Lower lobe of right lung (tissue), 2 donors: Measurements from ENCODE around the gene CCDC188. TPM values are rescaled to one million over a fixed set of nuclear protein-coding genes. Genes with fewer than 3 reads are reported as not detected.

ENCODE experiments used
- ATAC-seq, 2 donors: fragments of 200-7000 bp; cut with Tn5 transposase; one replicate each; pipeline ENCODE4 v1.9.1; 2020 to 2022; ENCODE audit warnings: mild to moderate bottlenecking in 2 of 2, moderate library complexity in 2 of 2
- DNase-seq: peaks from one replicate; pipeline ENCODE4 v3.0.0-alpha.2; 2020
- H3K27ac ChIP-seq: fragments of 200-600 bp; one replicate; pipeline ENCODE4 v1.8.0; 2022
- H3K27me3 ChIP-seq: fragments of 200-600 bp; one replicate; pipeline ENCODE4 v1.8.0; 2022; ENCODE audit warnings: low read depth
- H3K36me3 ChIP-seq: fragments of 200-600 bp; one replicate; pipeline ENCODE4 v1.8.0; 2022; ENCODE audit warnings: mild to moderate bottlenecking
- H3K4me1 ChIP-seq: fragments of 200-600 bp; one replicate; pipeline ENCODE4 v1.8.0; 2022
- H3K4me3 ChIP-seq: fragments of 200-600 bp; one replicate; pipeline ENCODE4 v1.8.0; 2022; ENCODE audit warnings: mild to moderate bottlenecking
- H3K9me3 ChIP-seq: fragments of 200-600 bp; one replicate; pipeline ENCODE4 v1.8.0; 2022
- intact Hi-C: fragments of 100-400 bp; cut with DNase I; formaldehyde crosslinking; loops from one replicate; pipeline ENCODE4 v1.11.0; 2022
- total RNA-seq: library from RNA; stranded (reverse); fragmentation: NEBNext Ultra II Directional; extraction: Animal tissue kit (Norgen Biotek cat#: 25700); gene quantifications from one replicate; pipeline ENCODE4 v1.2.1, GENCODE V29; 2021
- TF ChIP-seq, protein P1 (sequence below): fragments of 200-600 bp; IDR thresholded peaks from one replicate; pipeline ENCODE4 v1.8.0; 2022; ENCODE audit warnings: antibody characterized with exemption, mild to moderate bottlenecking
- donor health status: DM: no; HTN: yes; CAD: no; lungs with severe emphysema.

Gene CCDC188
- total RNA-seq, 1 donor from 2014 or later, result 0.77 TPM

DNA sequence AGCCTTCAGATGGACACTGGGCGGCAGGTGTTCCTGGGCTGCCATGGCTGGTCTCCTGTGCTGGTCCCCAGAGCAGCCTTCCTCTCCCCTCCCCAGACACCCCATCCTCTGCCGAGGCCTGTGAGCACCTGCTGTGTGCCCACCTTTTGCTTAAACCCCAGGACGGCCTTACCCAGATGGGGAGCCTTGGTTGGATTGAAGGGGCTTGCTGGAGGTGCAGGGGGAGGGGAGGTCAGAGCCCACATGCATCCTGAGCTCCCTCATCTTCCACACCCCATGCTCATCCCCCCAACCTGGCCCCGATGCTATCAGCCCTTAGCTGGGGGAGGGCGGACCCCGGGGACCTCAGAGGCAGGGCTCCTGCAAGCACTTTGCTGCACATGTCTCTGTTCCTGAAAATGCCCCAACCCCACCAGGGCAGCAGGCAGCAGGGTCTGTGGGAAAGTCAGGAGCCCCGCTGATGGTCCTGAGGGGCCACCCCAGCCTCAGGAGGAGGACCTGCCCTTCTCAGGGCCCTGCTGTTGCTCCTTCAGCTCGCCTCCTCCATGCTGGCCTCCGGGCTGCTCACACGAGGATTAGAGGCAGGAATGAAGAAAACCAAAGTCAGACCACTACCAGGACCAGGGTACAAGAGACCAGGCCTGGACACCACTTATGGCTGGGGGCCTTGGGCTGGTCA lies 41.6 kb upstream of the CCDC188 start:
- no peak for DNase-seq
- H3K27ac ChIP-seq, result no peak overlapping the region
- TF ChIP-seq, protein P1, sequence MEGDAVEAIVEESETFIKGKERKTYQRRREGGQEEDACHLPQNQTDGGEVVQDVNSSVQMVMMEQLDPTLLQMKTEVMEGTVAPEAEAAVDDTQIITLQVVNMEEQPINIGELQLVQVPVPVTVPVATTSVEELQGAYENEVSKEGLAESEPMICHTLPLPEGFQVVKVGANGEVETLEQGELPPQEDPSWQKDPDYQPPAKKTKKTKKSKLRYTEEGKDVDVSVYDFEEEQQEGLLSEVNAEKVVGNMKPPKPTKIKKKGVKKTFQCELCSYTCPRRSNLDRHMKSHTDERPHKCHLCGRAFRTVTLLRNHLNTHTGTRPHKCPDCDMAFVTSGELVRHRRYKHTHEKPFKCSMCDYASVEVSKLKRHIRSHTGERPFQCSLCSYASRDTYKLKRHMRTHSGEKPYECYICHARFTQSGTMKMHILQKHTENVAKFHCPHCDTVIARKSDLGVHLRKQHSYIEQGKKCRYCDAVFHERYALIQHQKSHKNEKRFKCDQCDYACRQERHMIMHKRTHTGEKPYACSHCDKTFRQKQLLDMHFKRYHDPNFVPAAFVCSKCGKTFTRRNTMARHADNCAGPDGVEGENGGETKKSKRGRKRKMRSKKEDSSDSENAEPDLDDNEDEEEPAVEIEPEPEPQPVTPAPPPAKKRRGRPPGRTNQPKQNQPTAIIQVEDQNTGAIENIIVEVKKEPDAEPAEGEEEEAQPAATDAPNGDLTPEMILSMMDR, result no peak
- intact Hi-C loops, result no loop called here
- no peaks in the 10 kb centered on the region for H3K27me3 ChIP-seq
- H3K4me1 ChIP-seq, result no peaks in the 10 kb centered on the region
- no peaks in the 10 kb centered on the region for H3K9me3 ChIP-seq
- no peak for ATAC-seq
- no peak overlapping the region for H3K4me3 ChIP-seq
- H3K36me3 ChIP-seq, result no peaks in the 10 kb centered on the region

DNA sequence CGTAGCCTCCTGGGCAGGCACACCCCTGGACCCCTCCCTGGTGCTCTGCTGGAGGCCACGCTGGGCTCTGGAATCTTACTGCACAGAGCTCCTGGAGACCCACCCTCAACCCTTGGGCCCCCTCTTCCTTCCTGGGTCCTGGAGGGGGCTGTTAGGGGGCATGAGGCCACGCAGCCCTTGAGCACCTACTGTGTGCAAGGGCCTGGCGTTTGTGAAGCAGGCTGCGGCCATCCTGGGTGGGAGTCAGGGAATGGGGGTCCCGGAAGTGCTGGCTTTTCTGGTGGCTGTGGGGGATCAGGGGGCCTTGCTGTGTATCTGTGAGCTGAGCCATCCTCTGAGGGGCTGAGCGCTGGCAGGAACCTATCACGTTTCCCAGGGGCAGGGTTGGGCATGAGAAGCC lies 40.9 kb upstream of the CCDC188 start:
- H3K27ac ChIP-seq, result no peak overlapping the region
- intact Hi-C loops, result no loop called here
- no peaks in the 10 kb centered on the region for H3K36me3 ChIP-seq
- TF ChIP-seq, protein P1, result no peak
- no peak overlapping the region for H3K4me3 ChIP-seq
- DNase-seq (no peak), ATAC-seq (no peak)
- no peaks in the 10 kb centered on the region for H3K27me3 ChIP-seq
- H3K4me1 ChIP-seq, result no peaks in the 10 kb centered on the region
- H3K9me3 ChIP-seq, result no peaks in the 10 kb centered on the region

DNA sequence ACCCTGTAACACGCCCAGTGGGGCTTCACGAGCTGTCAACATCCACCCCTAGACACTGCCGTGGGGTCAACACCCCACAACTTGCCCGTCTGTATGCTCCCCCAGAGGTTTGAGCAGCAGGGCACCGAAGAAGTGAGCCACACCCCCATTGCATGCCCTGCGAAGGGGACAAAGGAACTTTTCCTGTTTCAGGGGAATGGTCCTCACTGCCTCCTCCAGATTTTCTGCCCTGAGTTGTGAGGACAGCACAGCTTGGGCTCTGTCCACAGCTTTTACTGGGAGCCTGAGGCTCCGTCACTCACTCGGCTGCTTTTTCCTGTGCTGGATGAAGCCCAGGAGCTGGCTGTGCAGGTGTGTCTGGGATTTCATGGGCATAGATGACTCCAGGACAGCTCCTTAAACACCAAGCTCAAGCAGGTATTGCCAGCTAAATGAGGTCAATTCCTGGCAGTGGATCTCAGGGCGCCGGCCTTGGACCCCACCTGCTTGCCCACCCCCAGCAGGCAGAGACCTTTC lies 40.2 kb upstream of the CCDC188 start:
- Histone ChIP-seq H3K27ac (no peak overlapping the region), H3K36me3 (no peaks in the 10 kb centered on the region), H3K4me3 (no peak overlapping the region), H3K4me1 (no peaks in the 10 kb centered on the region), H3K27me3 (no peaks in the 10 kb centered on the region), H3K9me3 (no peaks in the 10 kb centered on the region)
- ATAC-seq (no peak), DNase-seq (no peak)
- TF ChIP-seq, protein P1, result no peak
- intact Hi-C loops, result no loop called here

DNA sequence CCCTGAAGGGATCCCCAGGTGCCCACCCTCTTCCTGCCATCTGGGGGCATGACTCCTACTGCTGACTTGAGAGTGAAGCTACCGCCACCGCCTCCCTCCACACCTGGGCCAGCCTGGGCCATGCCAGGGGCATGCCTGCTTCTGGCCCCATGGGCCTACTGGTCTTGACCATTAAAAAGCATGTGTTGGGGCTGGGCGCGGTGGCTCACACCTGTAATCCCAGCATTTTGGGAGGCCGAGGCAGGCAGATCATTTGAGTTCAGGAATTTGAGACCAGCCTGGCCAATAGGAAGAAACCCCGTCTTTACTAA lies 37.7 kb upstream of the CCDC188 start:
- Histone ChIP-seq H3K27ac (no peak overlapping the region), H3K4me1 (no peaks in the 10 kb centered on the region), H3K27me3 (peaks cover 10% of the 10 kb centered on the region), H3K9me3 (no peaks in the 10 kb centered on the region), H3K36me3 (no peaks in the 10 kb centered on the region), H3K4me3 (no peak overlapping the region)
- no peak for DNase-seq
- ATAC-seq, result no peak
- intact Hi-C loops, result no loop called here
- TF ChIP-seq, protein P1, result no peak

DNA sequence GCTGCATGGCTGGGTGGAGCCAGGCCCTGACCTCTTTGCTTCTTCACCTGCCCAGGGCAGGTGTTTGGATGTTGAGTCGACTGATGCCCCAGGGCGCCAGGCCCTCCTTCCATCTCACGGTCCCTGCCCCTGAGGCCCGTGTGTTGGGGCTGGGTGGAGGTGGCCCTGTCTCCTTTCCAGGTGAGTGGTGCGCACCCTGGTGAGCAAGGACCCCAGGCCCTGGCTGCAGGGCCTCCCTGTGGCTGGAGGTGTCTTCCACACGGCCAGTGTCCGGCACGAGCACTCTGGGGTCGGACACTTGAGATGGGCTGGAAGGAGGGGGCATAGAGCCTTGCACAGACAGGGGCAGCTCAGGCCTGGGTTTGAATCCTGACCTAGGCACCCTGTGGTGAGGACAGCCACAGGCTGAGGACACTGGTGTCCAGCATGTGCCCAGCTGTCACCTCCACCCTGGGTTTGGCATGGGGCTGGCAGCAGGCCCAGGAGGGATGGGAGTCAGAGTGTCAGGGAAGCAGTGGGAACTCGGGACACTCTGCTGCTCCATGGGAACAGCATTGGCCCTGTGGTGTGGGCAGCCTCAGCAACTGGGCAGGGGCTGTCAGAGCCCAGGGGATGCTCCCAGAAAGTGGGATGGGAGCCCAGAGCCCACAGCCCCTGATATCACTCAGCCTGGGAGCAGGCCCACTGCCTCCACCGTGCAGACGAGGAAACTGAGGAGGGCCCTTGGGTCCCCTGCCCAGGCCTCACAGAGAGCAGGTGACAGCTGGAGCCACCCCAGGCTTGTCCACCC lies 37.1 kb upstream of the CCDC188 start:
- Histone ChIP-seq H3K9me3 (no peaks in the 10 kb centered on the region), H3K27me3 (peaks cover 10% of the 10 kb centered on the region), H3K4me1 (no peaks in the 10 kb centered on the region), H3K4me3 (no peak overlapping the region), H3K27ac (no peak overlapping the region), H3K36me3 (no peaks in the 10 kb centered on the region)
- no peak for DNase-seq
- intact Hi-C loops, result no loop called here
- TF ChIP-seq, protein P1, result no peak
- no peak for ATAC-seq
